Stimulated activated CD8-positive, alpha-beta memory T cell treated with anti-CD3 and anti-CD28 coated beads, Interleukin-2, amount 100 ng/mL, for 48 hours (primary cell): Measurements from ENCODE around the gene IGFN1.
"Not testable (repeated sequence)": the region's sequence is repeated elsewhere in the genome, so short reads cannot be mapped to it uniquely, and the experiment has no call there.

Experiments used
- DNase-seq, 2 donors: peaks; one replicate each; pipeline ENCODE4 v3.0.0-alpha.2; 2020; ENCODE audit warnings: low read depth in 2 of 2

Gene IGFN1

DNA sequence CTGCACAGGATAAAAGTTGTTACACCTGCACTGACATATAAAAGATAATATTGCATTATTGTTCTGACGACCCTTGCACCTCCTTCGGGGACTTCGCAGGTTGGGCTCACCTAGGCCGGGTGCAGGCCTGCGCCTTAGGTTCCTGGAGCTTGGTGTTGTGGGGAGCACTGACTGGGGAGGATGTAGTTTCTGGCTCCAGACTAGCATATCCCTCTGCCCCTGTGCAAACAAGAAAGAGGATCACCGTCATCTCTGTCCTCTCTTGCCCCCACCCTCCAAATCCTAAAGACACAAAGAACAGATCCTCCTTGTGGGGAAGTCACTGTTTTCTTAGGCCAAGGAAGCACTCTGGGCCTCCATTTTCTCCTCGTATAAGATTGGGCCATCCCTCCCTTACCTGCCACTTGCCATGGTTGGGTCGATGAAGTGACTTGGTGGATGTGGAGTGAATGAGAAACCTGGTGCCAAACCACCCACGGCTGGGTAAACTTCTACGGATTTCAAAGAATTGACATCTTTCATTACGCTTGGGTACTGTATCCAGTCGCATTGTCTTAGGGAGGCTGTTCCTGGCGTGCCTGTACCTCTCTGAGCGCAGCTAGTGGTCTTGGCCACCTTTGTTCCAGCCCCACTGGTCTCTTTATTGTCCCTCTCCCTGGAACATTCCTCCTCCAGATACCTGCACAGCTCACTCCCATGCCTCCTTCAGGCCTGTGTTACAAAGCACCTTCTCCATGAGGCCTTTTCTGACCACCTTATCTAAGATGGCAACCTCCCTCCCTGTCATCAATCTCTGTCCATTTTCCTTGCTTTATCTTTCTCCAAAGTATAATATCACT, 58.3 kb downstream of the IGFN1 start:
- no peak for DNase-seq

DNA sequence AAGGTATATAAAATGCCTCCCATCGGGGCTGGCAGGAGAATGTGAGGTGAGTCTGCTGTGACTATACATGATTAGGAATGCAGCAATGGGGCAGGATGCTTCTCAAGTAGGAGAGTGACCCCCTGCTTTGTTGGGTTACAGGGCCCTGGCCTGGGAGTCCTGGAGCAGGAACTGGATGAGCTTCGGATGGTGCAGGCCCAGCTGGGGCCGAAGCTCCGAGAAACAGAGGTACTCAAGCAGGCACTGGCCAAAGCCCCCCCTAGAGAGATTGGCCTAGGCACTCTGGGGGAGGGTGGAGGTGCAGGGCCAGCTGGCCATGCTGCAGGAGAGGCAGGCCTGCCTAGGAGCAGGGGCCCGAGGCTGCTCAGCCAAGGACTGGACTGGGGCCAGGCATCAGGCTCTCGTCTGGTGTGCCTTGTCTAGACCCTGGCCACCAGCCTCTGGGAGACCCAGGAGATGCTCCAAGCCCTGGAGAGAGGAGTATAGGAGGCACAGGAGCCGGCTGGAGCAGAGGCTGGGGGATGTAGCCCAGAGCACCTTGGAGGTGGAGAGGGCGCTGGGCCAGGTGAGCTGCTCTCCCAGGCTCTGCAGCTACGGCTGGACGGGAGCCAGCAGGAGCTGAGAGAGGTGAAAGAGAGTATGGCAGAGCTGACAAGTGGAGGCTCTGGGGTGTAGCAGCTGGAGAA, 59.8 kb downstream of the IGFN1 start:
- no peak for DNase-seq

DNA sequence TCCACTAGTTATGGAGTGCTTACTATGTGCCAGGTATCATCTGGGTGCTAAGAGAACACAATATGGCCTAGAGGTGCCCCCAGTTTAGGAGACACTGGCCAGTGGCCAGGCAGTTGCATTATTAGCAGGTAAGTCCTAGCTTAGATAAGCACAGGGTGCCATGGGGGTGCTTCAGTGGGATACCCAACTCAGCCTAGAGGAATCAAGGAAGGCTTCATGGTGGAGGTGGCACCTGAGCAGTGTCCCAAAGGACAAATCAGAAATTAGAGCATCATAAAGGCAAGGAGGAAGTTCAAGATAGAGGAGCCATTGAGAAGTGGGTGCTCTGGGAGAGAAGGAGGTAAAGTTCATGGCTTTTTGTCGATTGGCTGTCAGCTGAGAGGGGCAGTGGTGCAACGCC, 60.8 kb downstream of the IGFN1 start:
- no peak for DNase-seq

DNA sequence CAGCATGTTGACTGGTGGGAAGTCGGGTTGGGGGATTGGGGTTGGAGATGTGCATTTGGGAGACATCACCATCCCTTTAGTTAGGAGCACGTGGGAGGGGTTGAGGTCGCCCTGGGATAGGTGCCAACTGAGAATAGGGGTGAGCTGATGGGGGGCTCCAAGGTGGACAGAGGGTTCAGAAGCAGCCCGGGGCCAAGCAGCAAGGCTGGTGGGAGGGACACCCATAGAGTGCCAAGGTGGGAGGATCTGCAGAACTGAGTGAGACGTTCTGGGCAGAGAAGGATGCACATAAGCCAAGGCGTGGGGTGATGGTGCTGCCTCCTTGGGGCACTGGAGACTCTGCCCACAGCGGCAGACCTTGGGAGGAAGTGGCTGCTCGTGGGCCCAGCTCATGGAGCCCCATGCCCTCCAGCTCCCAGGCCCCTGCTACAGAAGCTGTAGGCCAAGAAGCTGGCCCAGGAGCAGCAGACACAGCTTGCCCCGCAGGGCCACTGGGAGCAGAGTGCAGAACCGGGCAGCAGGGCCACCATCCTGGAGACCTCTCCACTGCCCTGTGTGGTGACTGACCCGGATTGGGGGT, 61.3 kb downstream of the IGFN1 start:
- no peak for DNase-seq

DNA sequence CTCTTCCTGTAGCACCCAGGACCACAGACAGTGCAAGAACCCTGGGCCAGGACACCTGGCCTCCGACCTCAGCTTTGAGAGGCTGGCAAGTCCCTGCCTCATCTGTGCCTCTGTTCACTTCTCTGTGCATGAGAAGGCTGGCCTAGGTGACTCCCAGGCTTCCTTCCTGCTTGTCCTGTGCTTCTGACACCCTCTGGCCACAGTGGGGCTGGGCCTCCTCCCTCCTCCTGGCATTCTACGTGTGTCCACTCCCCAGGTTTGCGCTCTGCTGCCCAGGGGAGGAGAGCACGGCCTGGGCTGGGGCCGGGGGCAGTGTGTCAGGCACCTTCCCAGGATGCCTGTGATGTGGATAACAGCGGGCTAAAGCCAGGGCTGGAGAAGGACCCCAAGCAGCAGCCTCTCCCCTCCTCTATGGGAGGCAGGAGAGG, 62.3 kb downstream of the IGFN1 start:
- DNase-seq: no peak

DNA sequence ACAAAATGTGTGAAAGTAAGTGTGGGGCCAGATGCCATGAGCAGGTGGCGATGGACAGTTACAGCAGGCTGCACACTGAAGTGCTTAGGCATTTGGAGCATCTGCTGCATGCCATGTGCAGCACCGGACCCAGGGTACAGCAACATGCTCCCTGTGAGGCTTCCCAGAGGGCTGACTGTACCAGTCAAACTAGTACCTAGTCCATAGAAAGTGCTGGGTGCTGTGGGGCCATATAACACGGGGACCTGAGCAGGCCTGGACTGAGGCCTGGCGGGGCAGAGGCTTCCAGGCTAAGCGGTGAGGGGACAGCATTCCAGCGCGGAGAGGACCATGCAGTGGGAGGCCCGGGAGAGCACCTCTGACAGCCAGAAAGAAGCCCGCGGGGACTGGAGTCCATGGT, 62.8 kb downstream of the IGFN1 start:
- DNase-seq: no peak

DNA sequence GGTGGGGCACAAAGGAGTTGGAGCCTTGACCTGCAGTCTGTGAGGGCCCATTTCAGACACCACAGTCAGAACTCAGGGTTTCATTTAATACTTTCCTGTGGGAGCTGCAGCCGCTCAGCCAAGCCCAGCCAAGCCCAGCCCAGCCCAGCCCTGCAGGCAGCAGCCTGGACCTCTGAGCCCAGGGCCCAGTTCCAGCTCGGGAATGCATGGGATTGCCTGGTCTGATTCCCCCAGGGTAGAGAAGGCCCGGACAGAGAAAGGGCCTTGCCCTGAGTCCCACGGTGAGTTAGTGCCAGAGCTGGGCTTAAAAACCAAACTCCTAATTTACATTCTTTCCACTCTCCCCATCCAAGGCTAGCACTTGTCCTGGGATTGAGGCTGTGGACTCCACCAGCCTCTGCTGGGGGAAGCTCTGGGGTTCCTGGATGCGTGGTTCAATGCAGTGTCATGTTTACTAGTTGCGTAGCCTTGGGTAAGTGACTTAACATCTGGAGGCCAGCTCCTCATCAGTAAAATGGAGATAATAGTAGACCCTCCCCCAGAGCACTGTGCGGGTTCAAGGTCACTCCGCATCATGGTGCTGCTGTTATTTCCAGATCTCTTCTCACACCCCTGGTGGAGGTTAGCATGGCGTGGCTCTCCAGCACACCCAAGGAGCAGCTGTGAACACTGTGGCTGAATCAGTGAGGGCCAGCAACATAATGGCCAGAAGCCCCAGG, 63.4 kb downstream of the IGFN1 start:
- no peak for DNase-seq

DNA sequence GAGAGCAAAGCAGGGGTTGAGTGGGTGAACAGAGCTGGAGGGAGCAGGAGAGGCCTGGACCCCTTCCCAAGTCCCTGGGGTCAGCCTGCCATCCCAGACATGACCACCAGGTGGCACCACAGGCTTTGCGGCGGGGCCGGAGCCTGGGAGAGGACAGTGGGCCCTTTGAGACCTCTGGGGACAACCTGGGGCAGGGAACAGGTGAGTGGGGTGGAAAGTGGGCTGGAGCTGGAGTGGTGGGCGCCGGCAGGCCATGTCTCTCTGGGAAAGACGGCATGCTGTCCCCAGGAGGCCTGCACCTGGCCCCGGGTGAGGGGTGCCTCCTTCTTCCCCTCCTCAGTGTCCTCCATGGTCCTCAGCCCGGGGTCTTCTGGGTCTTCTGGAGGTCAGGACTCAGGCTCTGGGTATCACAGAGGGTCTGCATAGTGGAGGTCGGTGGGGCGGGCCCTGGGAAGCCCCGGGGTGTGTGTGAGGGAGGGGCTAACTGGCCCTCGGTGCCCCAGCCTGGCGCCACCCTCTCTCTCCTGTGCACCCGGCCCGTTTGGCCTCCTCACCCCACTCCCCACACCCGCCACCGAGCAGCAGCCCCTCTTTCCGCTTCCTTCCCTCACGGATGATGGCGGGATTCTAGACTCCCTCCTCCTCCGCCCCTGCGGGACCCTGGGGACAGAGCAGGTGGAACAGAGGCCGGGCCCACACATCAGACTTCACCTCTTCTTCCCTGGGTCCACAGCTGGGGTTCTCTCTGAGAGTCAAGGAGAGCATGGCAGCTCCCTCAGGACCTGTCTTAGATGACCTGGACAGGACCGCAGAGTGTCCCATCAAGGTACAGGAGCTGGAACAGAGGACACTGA, 64.2 kb downstream of the IGFN1 start:
- peak; percentile 55 to 68 for DNase-seq

DNA sequence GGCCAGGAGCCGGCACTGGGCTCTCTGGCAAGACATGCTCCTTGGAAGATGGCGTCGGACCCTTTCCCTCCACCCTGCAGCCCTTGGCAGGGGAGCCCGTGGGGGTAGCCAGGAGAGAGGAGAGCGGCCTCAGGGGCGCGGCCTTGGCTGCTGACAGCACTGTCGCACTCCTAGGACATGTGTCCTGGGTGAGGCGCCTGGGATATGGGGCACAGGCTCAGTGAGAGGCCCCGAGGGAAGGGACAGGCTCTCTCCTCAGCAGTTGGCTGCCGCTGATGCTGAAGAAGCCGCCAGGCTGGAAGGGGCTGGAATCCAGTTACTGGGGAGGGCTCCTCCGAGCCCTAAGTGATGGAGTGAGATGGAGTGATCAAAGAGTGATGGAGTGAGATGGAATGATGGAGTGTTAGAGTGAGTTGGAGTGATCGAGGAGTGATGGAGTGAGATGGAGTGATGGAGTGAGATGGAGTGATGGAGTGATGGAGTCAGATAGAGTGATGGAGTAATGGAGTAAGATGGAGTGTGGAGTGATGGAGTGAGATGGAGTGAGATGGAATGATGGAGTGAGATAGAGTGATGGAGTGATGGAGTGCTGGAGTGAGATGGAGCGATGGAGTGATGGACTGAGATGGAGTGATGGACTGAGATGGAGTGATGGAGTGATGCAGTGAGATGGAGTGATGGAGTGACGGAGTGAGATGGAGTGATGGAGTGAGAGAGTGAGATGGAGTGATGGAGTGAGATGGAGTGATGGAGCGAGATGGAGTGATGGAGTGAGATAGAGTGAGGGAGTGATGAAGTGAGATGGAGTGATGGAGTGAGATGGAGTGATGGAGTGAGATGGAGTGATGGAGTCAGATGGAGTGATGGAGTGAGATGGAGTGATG, 65.1 kb downstream of the IGFN1 start:
- no peak for DNase-seq

DNA sequence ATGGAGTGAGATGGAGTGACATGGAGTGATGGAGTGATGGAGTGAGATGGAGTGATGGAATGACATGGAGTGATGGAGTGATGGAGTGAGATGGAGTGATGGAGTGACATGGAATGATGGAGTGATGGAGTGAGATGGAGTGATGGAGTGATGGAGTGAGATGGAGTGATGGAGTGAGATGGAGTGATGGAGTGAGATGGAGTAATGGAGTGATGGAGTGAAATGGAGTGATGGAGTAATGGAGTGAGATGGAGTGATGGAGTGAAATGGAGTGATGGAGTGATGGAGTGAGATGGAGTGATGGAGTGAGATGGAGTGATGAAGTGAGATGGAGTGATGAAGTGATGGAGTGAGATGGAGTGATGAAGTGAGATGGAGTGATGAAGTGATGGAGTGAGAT, 67.5 kb downstream of the IGFN1 start:
- DNase-seq: not testable (repeated sequence)

DNA sequence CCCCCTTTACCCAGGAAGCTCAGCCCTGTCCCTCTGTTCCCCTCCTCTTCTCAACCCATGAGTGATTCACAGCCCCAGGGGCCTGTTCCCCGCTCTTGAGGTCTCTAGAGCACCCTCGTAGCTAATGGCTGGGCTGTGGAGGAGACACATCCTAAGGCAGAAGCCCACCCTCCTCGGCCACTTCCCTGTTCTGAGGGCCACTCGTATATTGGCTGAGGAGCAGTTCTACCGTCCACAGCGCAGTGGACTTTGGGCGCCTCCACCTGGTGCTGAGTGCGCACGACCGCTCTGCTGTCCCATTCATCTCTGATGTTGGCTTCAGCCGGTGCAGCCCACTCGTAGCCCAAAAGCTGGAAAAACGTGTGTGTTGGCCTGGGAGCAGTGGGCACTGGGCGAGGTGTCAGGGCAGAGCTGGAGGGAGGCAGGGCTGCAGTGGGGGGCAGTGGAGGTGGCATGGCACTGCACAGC, 68.2 kb downstream of the IGFN1 start:
- no peak for DNase-seq

DNA sequence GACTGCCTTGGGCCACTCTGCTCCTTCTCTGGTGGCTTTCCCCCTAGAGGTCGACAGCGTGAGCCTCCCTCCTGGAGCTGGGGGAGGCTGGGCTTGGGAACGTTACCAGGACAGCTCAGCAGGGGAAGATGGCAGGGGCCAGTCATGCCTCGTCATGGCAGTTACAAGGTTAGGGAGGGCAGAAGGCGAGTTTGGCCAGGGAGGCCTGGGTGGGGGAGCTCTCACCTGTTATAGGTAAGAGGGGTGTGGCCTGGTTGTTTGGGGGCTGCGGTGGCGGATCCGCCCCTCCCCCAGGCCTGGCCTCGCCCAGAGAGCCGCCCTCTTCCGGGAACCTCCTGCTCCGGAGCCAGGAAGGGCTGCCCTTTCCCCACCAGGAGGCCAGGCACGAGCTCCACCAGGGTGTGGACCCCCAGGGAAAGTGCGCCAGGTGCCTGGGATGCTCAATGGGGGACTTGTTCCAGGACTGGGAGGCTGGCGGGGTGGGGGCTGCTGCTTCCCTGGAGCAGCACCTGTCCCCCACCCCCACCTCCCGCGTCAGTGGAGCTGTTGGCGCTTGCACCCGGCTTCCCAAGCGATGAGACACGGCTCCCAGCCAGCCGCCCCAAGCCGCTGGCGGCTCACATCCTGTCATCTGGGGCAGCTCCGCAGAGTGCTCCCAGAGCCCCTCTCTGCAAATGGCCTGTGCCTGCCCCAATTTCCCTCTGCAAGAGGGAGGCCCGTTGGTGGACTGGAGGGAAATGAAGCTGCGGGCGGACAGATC, 69.0 kb downstream of the IGFN1 start:
- DNase-seq: no peak

DNA sequence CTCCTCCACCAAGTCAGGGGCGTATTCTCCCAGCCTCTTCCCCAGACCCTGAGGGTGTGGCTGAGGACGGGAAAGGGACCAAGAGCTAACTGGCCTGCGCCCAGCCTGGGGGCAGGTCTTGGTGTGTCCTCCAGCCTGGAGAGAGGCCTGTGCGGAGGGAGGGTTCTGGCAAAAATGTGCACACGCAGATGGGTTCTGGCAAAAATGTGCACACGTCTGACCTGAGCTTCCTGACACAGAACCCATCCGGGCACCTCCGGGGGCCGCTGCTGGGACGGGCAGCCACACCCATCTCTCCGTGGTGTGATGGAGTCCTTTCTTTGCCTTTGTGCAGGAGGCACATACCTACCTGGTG, 69.6 kb downstream of the IGFN1 start:
- no peak for DNase-seq

DNA sequence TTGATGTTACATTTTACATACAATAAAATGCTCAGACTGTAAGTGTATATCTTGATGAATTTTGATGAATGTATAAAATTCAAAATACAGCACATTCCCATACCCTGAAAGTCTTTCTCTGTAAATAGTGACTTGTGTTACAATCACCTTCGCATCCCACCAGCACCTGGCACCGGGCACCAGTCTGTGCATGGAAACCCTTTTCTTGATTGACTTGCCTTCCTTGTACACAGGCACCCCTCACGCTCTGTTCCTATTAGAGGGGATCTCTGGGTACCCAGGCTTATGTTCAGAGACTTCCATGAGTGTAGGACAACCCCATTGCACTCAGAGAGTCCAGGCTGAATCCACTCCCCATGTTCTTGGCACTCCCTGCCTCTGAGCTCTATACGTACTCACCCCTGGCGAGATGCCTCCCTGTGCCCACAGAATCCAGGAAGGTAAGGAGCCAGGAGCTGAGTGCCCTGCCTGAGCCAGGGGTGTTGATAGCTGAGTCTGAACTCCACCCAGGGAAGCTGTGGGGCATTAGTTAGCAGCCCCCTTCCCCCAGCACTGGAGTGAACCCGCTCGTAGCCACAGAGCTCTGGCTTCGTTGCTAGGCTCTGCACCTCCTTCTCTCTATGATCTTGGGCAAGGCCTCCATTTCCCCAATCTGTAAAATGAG, 70.2 kb downstream of the IGFN1 start:
- no peak for DNase-seq

DNA sequence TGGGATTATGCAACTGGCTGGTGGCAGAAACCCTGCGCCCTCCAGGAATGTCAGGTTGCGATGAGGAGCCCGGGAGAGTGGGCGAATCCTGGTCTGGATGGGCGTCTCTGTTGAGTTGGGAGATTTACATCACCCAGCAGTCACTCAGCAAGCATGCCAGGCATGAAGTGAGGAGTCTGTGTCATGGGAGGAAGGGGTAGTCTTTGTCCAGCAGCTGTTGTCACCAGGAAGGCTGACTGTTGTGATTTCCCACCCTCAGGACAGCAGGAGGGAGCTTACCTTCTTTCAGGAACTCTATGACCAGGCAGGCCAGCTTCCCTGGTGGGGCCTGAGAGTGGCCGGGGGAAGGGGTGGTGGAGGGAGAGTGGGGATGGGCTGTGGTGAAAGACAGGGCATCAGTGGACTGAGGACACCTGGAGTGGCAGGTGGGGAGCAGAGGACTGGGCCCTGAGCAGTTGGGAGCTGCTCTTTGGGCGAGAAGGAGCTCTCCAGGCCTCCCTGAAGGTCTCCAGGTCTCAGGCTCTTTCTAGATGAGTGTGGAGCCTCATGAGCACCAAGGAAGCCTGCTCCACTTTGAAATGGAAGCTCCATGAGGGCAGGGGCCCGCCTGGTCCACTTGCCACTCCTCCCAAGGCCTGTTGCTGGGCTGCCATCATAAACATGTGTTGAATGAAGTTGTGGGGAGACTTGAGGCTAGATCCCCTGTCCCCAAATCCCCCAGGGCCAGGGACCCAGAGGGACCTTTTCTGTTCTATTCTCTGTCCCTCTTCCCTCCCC, 71.3 kb downstream of the IGFN1 start:
- no peak for DNase-seq

DNA sequence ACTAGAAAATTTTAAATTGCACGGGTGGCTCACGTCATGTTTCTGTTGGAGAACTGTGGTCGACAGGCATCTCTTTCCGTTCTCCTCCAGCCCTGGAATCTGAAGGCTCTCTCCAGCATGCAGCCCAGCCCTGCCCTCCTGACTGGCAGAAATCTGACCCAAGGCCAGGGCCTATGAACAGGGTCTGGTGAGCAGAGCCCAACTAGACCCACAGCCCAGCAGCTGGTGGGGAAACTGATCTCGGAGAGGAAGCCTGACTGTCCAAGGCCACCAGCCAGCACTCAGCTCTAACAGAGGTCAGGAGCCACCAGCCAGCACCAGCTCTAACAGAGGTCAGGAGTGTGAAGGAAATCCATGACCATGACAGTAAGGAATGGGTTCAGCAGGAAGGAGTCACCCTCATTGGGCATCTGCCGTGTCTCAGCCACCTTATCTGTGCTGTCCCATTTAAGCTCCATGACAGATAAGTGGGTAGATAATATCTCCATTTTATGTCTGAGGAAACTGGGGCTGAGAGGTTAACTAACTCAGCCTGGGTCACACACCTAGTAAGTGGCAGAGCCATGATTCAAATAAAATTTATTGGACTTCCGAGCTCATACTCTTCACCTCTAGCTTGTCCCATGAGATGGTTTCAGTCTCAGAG, 72.5 kb downstream of the IGFN1 start:
- DNase-seq: no peak

DNA sequence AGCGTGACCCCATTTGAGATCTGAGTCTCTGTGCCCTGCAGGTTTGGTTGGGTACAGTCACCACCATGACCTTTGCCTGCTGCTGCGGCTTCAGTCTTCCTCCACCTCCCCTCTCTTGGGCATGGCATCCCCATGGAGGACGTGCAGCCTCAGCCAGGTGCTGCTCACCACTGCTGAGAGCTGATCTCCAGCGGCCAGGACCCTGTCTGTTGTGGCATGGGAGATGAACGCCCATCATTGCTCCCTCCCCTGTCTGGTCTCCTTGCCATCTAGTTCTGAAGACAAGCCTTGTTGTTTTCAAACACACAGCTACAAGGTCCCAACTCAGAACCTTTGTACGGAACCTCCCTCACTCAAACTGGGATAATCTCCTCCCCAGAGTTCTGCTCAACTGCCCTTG, 73.4 kb downstream of the IGFN1 start:
- DNase-seq: no peak

DNA sequence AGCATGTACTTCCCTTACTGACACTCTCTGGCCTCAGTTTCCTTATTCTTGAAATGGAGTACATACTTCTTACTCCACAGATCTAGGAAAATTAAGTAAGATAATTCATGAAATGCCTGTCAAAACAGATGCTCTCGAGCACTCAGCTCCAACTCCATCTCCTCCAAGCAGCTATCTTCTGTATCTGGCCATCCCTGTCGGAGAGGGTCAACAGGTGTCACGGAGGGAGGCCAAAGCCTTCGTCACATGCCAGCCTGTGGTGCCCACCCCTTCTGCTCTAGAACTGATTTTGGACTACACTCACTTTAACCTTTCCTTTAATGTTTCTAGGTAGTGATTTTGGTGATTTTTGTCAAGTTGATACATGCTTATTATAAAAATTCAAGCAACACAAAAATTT, 73.9 kb downstream of the IGFN1 start:
- DNase-seq: no peak
